HCT116 (cell line): Measurements from ENCODE around the gene ARMH3.

ENCODE experiments used
- POLR2AphosphoS5 ChIP-seq: IDR thresholded peaks from 2 replicates; pipeline ENCODE4 v1.6.1; 2011; ENCODE audit warnings: mild to moderate bottlenecking, low read depth, low read length, moderate library complexity
- TF ChIP-seq, protein P1 (sequence below), 3 experiments: fragments of 200-600 bp in 1 of 3; sonication (generic) in 1 of 3; IDR thresholded peaks in 2 of 3; conservative IDR thresholded peaks in 1 of 3; 2 replicates each; pipeline ENCODE4 v1.5.1; 2012 to 2017; ENCODE audit warnings: low read depth in 2 of 3, low read length in 2 of 3, antibody characterized with exemption in 1 of 3, borderline replicate concordance in 1 of 3, control low read depth in 1 of 3, mild to moderate bottlenecking in 1 of 3, mixed read lengths in 1 of 3, mixed run types in 1 of 3, moderate library complexity in 1 of 3; ENCODE audit not compliant: insufficient read depth in 1 of 3

DNA sequence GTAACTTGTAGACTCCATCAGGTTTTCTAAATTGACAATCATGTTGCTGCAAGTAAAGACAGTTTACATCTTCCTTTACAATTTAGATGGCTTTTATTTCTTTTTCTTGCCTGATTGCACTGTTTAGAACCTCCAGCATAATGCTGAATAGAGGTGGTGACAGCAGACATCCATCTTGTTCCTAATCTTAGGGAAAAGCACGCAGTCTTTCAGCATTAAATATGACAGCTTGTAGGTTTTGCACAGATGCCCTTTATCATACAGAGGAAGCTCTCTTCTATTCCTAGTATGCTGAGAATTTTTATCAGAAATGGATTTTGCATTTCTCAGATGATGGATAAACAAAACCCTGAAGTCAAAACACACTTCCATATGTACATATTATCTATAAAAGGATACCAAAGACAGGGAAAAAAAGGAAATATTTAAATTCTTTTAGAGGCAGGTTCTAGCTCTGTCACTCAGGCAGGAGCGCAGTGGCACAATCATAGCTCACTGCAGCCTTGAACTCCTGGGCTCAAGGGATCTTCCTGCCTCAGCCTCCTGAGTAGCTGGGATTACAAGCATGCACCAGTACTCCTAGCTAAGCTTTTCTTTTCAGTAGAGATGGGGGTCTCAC, 143.3 kb downstream of the ARMH3 start:
- no peak for TF ChIP-seq POLR2AphosphoS5
- TF ChIP-seq, protein P1, sequence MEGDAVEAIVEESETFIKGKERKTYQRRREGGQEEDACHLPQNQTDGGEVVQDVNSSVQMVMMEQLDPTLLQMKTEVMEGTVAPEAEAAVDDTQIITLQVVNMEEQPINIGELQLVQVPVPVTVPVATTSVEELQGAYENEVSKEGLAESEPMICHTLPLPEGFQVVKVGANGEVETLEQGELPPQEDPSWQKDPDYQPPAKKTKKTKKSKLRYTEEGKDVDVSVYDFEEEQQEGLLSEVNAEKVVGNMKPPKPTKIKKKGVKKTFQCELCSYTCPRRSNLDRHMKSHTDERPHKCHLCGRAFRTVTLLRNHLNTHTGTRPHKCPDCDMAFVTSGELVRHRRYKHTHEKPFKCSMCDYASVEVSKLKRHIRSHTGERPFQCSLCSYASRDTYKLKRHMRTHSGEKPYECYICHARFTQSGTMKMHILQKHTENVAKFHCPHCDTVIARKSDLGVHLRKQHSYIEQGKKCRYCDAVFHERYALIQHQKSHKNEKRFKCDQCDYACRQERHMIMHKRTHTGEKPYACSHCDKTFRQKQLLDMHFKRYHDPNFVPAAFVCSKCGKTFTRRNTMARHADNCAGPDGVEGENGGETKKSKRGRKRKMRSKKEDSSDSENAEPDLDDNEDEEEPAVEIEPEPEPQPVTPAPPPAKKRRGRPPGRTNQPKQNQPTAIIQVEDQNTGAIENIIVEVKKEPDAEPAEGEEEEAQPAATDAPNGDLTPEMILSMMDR (IDR thresholded peaks at IDR 0.05 in 2 of 3, conservative IDR thresholded peaks at IDR 0.05 in 1 of 3; ENCODE audit: borderline replicate concordance in 1 of 3, insufficient read depth in 1 of 3, low read depth in 2 of 3, low read length in 2 of 3) = no peak
